AG09309 (cell line): ENCODE data around the gene SLC31A1.

Experiments
- DNase-seq: peaks from one replicate; pipeline ENCODE4 v3.0.0-alpha.2; 2010; ENCODE audit warnings: low read depth
- H3K4me3 ChIP-seq: 2 replicates; pipeline ENCODE4 v1.5.1; 2011; ENCODE audit warnings: mild to moderate bottlenecking, low read depth, low read length, moderate library complexity; ENCODE audit not compliant: control insufficient read depth
- TF ChIP-seq, protein P1 (sequence below): IDR thresholded peaks from 2 replicates; pipeline ENCODE4 v1.5.1; 2011; ENCODE audit warnings: mild to moderate bottlenecking, low read depth, low read length, inconsistent platforms; ENCODE audit not compliant: insufficient read depth, control insufficient read depth; ENCODE audit errors: missing control alignments

SLC31A1 gene

DNA sequence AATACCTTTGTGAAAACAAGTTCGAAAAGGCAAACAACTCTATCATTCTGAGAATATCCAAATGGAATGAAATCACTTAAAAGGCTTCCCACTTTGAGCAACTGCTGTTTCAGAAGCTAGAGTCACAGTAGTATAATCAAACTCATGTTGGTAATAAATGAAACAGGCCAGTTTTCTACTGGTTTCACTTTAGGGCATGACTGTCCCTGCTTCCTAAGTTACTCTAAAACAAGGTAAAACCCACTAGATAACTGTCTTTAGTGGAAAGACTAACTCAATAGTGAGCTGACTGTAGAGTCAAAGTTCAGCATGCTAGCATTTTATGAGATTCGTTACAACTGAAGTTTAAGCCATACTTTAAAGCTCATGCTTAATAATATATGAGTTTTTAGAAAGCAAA, 48.0 kb downstream of the SLC31A1 start:
- H3K4me3 ChIP-seq = no peak overlapping the region
- TF ChIP-seq, protein P1, sequence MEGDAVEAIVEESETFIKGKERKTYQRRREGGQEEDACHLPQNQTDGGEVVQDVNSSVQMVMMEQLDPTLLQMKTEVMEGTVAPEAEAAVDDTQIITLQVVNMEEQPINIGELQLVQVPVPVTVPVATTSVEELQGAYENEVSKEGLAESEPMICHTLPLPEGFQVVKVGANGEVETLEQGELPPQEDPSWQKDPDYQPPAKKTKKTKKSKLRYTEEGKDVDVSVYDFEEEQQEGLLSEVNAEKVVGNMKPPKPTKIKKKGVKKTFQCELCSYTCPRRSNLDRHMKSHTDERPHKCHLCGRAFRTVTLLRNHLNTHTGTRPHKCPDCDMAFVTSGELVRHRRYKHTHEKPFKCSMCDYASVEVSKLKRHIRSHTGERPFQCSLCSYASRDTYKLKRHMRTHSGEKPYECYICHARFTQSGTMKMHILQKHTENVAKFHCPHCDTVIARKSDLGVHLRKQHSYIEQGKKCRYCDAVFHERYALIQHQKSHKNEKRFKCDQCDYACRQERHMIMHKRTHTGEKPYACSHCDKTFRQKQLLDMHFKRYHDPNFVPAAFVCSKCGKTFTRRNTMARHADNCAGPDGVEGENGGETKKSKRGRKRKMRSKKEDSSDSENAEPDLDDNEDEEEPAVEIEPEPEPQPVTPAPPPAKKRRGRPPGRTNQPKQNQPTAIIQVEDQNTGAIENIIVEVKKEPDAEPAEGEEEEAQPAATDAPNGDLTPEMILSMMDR = no peak
- DNase-seq = no peak

DNA sequence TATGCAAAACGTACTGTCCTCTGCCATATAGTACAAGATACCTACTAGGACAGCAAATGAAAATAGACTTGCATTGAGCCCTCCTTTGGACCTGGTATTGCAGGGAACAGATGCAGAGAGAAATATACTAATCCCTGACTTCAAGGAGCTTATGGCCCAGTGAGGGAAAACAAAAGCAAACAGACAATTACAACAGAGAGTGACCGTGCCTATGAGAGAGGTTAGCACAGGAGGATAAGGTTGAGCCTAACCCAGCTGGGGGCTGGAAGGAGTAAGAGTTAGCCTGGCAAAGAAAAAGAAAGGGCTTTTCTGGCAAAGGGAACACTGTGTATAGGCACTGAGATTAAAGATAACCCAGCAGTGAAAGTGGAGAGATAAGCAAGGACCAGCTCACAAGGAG, 48.5 kb downstream of the SLC31A1 start:
- H3K4me3 ChIP-seq = no peak overlapping the region
- TF ChIP-seq, protein P1 = no peak
- no peak for DNase-seq

DNA sequence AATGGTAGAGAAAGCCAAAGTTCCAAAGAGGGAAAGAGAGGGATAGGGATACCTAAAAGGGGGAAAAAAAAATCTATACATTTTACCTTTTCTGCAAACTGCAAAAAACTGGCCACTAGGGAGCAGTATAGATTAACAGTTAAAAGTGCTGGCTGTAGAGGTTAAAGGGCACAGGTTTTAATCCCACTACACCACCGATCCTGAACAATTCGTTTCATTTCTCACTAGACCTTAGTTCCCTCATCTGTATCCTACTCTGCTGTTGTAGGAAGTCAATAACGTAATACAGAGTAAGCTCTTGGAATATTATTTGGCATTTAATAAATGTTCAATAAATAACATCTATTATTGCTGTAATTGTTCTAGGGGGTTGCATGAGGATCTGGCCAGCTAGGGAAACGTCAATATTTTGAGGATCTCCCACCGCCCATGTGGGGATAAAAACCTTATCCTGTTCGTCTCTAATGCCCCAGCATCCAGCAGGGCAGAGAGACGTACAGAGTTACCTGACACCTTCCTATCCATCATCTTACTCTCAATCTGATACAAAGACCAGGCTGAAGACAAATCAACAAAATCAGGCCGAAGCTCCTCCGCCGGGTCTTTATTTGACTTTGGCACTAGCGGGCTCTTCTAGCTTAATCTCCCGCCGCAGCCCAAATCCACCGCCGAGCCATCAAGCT, 53.3 kb downstream of the SLC31A1 start:
- H3K4me3 ChIP-seq = peak overlapping the region; percentile 100
- peak; percentile 20 for DNase-seq
- TF ChIP-seq, protein P1 = peak; percentile 60

DNA sequence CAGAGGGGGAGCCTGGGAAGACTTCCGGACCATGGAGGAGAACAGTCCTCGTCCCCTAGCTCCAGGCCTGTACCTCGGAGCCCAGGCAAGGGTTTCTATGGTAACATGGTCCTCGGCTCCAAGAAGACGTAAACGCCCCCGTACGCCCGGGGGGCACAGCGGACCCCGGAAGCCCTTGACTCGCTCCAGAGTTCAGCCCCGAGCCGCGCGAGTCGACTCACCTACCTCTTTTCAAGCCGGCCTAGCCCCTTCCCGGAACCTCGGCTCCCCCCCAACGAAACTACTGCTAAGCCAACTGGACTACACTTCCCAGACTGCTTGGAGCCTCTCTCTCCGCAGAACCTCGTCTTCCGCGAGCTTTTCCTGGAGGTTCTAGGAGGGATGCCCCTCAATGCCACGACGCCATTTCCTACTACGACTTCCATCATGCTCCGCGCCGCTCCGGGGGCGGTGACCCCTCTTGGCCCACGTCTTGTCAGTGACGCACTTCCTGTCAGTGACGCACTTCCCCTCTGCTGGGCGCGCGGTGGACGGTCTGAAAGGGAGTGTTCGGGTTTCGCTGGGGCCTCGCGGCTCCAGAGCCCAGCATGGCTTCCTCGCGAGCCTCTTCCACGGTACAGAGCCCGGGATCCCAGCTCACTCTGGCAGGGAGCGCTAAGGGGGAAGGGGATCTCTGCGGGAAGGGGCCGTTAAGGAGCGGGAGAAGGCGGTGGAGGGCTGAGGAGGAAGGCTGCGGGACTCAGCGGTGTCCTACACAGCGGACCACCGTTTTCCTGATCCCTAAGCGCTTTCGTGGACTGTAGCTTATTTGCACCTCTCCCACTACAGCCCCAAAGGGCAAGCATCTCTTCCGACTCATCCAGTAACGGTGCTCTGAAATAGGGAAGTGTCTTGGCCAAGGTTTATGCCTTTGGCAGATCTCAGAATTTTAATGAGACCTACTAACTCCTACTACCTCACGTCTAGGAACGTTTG, 54.1 kb downstream of the SLC31A1 start, which contains the start of the genes CDC26 and PRPF4:
Gene CDC26, minus strand, starts transcription at position 416 of the 975 bp plus-strand sequence. CDS start 3,065 bp downstream, outside the sequence.
Gene PRPF4, plus strand, starts transcription at position 502 of the 975 bp plus-strand sequence. Its CDS starts 86 bp downstream, at position 588.
- TF ChIP-seq, protein P1 = no peak
- DNase-seq = peak; percentile 93
- H3K4me3 ChIP-seq = peak within 1 kb of the TSS; percentile 100

DNA sequence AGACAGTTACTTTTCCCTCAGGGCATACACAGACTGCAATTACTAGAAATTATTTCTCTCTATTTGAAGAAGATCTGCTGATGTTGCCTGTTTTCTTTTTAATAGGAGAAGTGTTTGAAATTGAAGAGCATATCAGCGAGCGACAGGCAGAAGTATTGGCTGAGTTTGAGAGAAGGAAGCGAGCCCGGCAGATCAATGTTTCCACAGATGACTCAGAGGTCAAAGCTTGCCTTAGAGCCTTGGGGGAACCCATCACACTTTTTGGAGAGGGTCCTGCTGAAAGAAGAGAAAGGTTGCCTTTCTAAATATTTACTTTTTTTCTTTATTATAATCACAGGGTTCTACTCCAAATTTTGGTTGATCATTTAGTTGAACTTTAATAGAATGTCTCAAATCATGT, 57.5 kb downstream of the SLC31A1 start:
- TF ChIP-seq, protein P1 = no peak
- no peak overlapping the region for H3K4me3 ChIP-seq
- DNase-seq = no peak

DNA sequence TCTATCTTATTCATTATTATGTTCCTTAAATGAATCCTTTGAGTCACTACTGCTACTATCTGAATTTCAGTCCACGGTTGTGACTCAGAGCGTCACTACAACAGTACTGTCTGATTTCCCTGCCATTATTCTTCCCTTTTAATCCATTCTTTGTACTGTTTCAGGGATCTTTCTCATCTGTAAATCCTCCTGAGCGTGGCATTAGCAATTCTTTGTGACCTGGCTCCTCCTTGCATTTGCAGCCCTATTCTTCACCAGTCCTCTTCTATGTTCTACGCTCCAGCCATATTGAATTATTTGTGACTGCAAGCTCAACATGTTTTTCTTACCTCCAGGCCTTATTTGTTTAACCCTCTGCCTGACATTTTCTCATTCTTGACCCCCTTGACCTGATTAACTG, 60.0 kb downstream of the SLC31A1 start:
- TF ChIP-seq, protein P1 = no peak
- DNase-seq = no peak
- no peak overlapping the region for H3K4me3 ChIP-seq
